ENCODE data around the gene NKD1. TPM values are rescaled to one million over a fixed set of nuclear protein-coding genes. Genes with fewer than 3 reads are reported as not detected.

Gene NKD1
- total RNA-seq, 1 experiment from 2014 or later, result 11.4 TPM

GRCh38 chr16:50559342-50559741, 11.1 kb downstream of the NKD1 start:
- CTCF ChIA-PET, result no interaction called here
- H3K9ac ChIP-seq (ENCODE audit: low read length), result no peak overlapping the region
- RAD21 ChIA-PET (ENCODE audit: low non-redundant PET in 1 of 2, low total read pairs in 2 of 2, uncharacterized antibody in 2 of 2, unreplicated experiment in 2 of 2), result no interaction called here
- H3K9me3 ChIP-seq (ENCODE audit: control insufficient read depth in 1 of 2, insufficient read depth in 1 of 2, low read depth in 1 of 2, low read length in 2 of 2), result no peaks in the 10 kb centered on the region
- no peaks in the 10 kb centered on the region for H3K27me3 ChIP-seq (ENCODE audit: insufficient read depth, low read length)
- DNase-seq (ENCODE audit: low read depth, low spot score) (no peak), ATAC-seq (no peak)
- no peaks in the 10 kb centered on the region for H3K4me1 ChIP-seq (ENCODE audit: control insufficient read depth in 1 of 2, insufficient read depth in 2 of 2, low read length in 2 of 2)
- H3K79me2 ChIP-seq (ENCODE audit: insufficient read depth, low read length), result no peaks in the 10 kb centered on the region
- BruUV-seq (replicated peaks), result no TSS peak
- H3K27ac ChIP-seq (ENCODE audit: low read depth, low read length), result no peak overlapping the region
- H3K9me2 ChIP-seq (ENCODE audit: insufficient read depth), result no peaks in the 10 kb centered on the region
- intact Hi-C loops (cut with micrococcal nuclease), result no loop called here
- POLR2A ChIA-PET, result no interaction called here
- H3K4me3 ChIP-seq (replicated peaks in 1 of 2; ENCODE audit: low read depth in 1 of 2, low read length in 2 of 2), result no peak overlapping the region
- H3K4me2 ChIP-seq (ENCODE audit: low read length), result no peak overlapping the region
- no peaks in the 10 kb centered on the region for H4K20me1 ChIP-seq (ENCODE audit: insufficient read depth)
- TF ChIP-seq REST (IDR thresholded peaks at IDR 0.05; ENCODE audit: low read depth), result no peak
- no peak for TF ChIP-seq SP1 (IDR thresholded peaks at IDR 0.05; ENCODE audit: low read depth)
- no peak for TF ChIP-seq EGR1 (IDR thresholded peaks at IDR 0.05; ENCODE audit: low read depth)
- TF ChIP-seq ELF1 (IDR thresholded peaks at IDR 0.05; ENCODE audit: borderline replicate concordance, low read depth), result no peak
- TF ChIP-seq SRF (IDR thresholded peaks at IDR 0.05; ENCODE audit: low read depth), result no peak
- no peak for TF ChIP-seq ZNF274 (IDR thresholded peaks at IDR 0.05; ENCODE audit: low read depth, low read length)
- H2AFZ ChIP-seq (ENCODE audit: low read depth, low read length, poor library complexity, severe bottlenecking), result no peak overlapping the region
- 0 out of 4 replicates have a peak, but pooled peaks cover 0 to 5% of the 10 kb centered on the region in 2 experiments for H3K36me3 ChIP-seq (ENCODE audit: control insufficient read depth in 1 of 2, insufficient read depth in 2 of 2, low read length in 2 of 2)
